Prostate gland (tissue), 2 donors: ENCODE results near the gene CDYL2. TPM values are rescaled to one million over a fixed set of nuclear protein-coding genes. Genes with fewer than 3 reads are reported as not detected.

Source experiments
- DNase-seq: peaks from one replicate; pipeline ENCODE4 v3.0.0-alpha.2; 2019; ENCODE audit warnings: low spot score
- H3K27ac ChIP-seq, 2 donors: fragments of 200-600 bp; sonication (generic); 2 replicates each; pipeline ENCODE4 v1.5.1; 2017 to 2019
- H3K27me3 ChIP-seq: fragments of 200-600 bp; sonication (generic); replicated peaks from 2 replicates; pipeline ENCODE4 v1.5.1; 2019; ENCODE audit not compliant: insufficient read depth
- H3K36me3 ChIP-seq, 2 donors: fragments of 200-600 bp; sonication (generic); 1 replicate in 1 of 2; 2 replicates in 1 of 2; pipeline versions ENCODE4 v1.5.1 to v1.8.1; 2017 to 2019
- H3K4me1 ChIP-seq: fragments of 200-600 bp; sonication (generic); replicated peaks from 2 replicates; pipeline ENCODE4 v1.5.1; 2019
- H3K4me3 ChIP-seq, 2 donors: fragments of 200-600 bp; sonication (generic); 2 replicates each; pipeline ENCODE4 v1.5.1; 2017 to 2019
- H3K9me3 ChIP-seq: fragments of 200-600 bp; sonication (generic); 2 replicates; pipeline ENCODE4 v1.5.1; 2017
- CTCF ChIP-seq, 4 experiments: fragments of 200-600 bp in 2 of 4; fragments of 450-650 bp in 2 of 4; sonication (generic) in 2 of 4; IDR thresholded peaks; 1 replicate in 3 of 4; 2 replicates in 1 of 4; pipeline ENCODE4 v1.5.1; 2016 to 2019; ENCODE audit warnings: antibody characterized with exemption in 4 of 4, mild to moderate bottlenecking in 2 of 4, moderate library complexity in 2 of 4
- POLR2A ChIP-seq: fragments of 450-650 bp; IDR thresholded peaks from one replicate; pipeline ENCODE4 v1.6.1; 2016; ENCODE audit warnings: antibody characterized with exemption, mild to moderate bottlenecking
- POLR2AphosphoS5 ChIP-seq: sonication (generic); formaldehyde crosslinking; IDR thresholded peaks from one replicate; pipeline ENCODE4 v1.6.1; 2017; ENCODE audit warnings: antibody characterized with exemption
- WGBS: methylation state at CpG from one replicate; pipeline ENCODE4 v1.1.5; 2018; 5-methylcytosine and 5-hydroxymethylcytosine counted together
- intact Hi-C: fragments of 100-400 bp; cut with DNase I; formaldehyde crosslinking; loops from one replicate; pipeline ENCODE4 v1.14.2; 2022
- total RNA-seq, 2 donors: library from RNA; depleted of rRNA; stranded (reverse); fragments of >200 nt; gene quantifications; one replicate each; pipeline ENCODE4 v1.1.0, GENCODE V29; 2016

CDYL2 gene
- total RNA-seq, 2 donors from 2014 or later: 42.8 to 63.7 TPM

- H3K4me3 ChIP-seq: no peak overlapping the region
- TF ChIP-seq CTCF (IDR thresholded peaks at IDR 0.05): no peak
- no peak for TF ChIP-seq POLR2A
- no peak for TF ChIP-seq POLR2AphosphoS5
- intact Hi-C loops: no loop called here
- H3K9me3 ChIP-seq: no peaks in the 10 kb centered on the region
- H3K27ac ChIP-seq: no peak overlapping the region
- 94% methylated on average over 13 of the region's 13 CpGs for WGBS
- H3K4me1 ChIP-seq: peaks cover 5% of the 10 kb centered on the region
- no peaks in the 10 kb centered on the region for H3K36me3 ChIP-seq
- no peak for DNase-seq
- H3K27me3 ChIP-seq: no peaks in the 10 kb centered on the region
These were observed 191.9 kb downstream of the CDYL2 start for GRCh38 chr16:80612461-80613017.

- no peak for DNase-seq
- 93% methylated on average over 11 of the region's 11 CpGs for WGBS
- Histone ChIP-seq H3K4me1 (peaks cover 5% of the 10 kb centered on the region), H3K36me3 (no peaks in the 10 kb centered on the region), H3K27ac (no peak overlapping the region), H3K9me3 (no peaks in the 10 kb centered on the region), H3K27me3 (no peaks in the 10 kb centered on the region), H3K4me3 (no peak overlapping the region)
- TF ChIP-seq POLR2AphosphoS5: no peak
- TF ChIP-seq POLR2A: no peak
- TF ChIP-seq CTCF (IDR thresholded peaks at IDR 0.05): no peak
- intact Hi-C loops: no loop called here
These were observed 192.5 kb downstream of the CDYL2 start for GRCh38 chr16:80611930-80612327.

GRCh38 chr16:80611171-80611929, 193.0 kb downstream of the CDYL2 start:
- H3K36me3 ChIP-seq: no peaks in the 10 kb centered on the region
- intact Hi-C loops: no loop called here

GRCh38 chr16:80610481-80611156, 193.8 kb downstream of the CDYL2 start:
- Histone ChIP-seq H3K27me3 (no peaks in the 10 kb centered on the region), H3K27ac (no peak overlapping the region), H3K4me1 (peaks cover 5% of the 10 kb centered on the region), H3K9me3 (no peaks in the 10 kb centered on the region), H3K4me3 (no peak overlapping the region), H3K36me3 (no peaks in the 10 kb centered on the region)
- intact Hi-C loops: no loop called here
- TF ChIP-seq POLR2AphosphoS5 (no peak), CTCF (IDR thresholded peaks at IDR 0.05) (no peak), POLR2A (no peak)
- WGBS: 89% methylated on average over 9 of the region's 9 CpGs
- DNase-seq: no peak

More at GRCh38 chr16:80611171-80611929, 193.0 kb downstream of the CDYL2 start:
- Histone ChIP-seq H3K9me3 (no peaks in the 10 kb centered on the region), H3K27ac (no peak overlapping the region), H3K4me3 (no peak overlapping the region), H3K4me1 (peaks cover 5% of the 10 kb centered on the region), H3K27me3 (no peaks in the 10 kb centered on the region)
- WGBS: 82% methylated on average over 16 of the region's 16 CpGs
- DNase-seq: no peak
- TF ChIP-seq CTCF (IDR thresholded peaks at IDR 0.05) (no peak), POLR2AphosphoS5 (no peak), POLR2A (no peak)
